DOHH2 (cell line): ENCODE measurements around the gene HLCS.

Source experiments
- EZH2phosphoT487 ChIP-seq: fragments of 200-600 bp; sonication (generic); IDR thresholded peaks from 2 replicates; pipeline ENCODE4 v1.6.1; 2017; ENCODE audit warnings: borderline replicate concordance, mild to moderate bottlenecking, antibody characterized with exemption, low read length, moderate library complexity, mixed read lengths
- TF ChIP-seq, protein P1 (sequence below): fragments of 200-600 bp; sonication (generic); IDR thresholded peaks from one replicate; pipeline ENCODE4 v1.5.1; 2014; ENCODE audit warnings: antibody characterized with exemption, mild to moderate bottlenecking, low read depth, low read length; ENCODE audit not compliant: poor library complexity, severe bottlenecking

DNA sequence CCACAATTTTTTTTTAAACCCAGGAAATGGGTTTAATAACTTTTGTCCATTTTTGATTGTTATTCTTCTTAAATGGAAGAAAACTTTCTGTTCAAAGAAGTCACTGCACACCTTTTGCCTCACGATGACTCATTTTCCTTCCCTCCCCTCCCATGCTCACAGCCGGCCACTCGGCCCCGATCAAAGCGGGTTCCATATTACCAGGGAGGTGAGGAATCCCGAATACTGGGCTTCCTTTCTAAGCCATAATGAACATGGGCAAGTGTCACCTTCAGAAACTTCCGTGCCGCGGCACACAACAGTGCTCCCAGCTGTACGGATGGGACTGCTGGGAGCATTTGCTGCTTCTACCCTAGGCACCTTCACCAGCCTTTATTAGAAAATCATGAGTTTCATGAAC lies 121.4 kb downstream of the HLCS start:
- TF ChIP-seq, protein P1, sequence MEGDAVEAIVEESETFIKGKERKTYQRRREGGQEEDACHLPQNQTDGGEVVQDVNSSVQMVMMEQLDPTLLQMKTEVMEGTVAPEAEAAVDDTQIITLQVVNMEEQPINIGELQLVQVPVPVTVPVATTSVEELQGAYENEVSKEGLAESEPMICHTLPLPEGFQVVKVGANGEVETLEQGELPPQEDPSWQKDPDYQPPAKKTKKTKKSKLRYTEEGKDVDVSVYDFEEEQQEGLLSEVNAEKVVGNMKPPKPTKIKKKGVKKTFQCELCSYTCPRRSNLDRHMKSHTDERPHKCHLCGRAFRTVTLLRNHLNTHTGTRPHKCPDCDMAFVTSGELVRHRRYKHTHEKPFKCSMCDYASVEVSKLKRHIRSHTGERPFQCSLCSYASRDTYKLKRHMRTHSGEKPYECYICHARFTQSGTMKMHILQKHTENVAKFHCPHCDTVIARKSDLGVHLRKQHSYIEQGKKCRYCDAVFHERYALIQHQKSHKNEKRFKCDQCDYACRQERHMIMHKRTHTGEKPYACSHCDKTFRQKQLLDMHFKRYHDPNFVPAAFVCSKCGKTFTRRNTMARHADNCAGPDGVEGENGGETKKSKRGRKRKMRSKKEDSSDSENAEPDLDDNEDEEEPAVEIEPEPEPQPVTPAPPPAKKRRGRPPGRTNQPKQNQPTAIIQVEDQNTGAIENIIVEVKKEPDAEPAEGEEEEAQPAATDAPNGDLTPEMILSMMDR = no peak
- no peak for TF ChIP-seq EZH2phosphoT487
